Measurements from ENCODE around the gene ADAMTSL3.

DNA sequence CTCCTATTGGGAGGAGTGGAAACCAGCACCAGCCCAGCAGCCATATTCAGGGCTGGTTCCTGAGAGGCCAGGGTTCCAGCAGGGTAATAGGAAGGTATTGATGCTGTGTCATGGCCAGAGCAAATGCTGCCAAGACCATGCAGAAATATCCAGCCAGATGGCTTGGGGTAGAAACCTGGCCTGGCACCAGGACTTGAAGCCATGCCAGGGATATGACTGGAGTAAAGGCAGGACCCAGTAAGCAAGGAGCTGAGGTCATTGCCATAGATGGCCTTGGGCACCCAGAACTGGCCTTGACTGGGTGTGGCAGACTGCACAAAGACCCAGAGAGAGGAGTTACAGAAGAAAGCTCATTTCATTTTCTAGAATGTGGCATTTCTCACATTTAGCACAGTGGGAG lies 324.1 kb downstream of the ADAMTSL3 start:
- TF ChIP-seq, protein P1, sequence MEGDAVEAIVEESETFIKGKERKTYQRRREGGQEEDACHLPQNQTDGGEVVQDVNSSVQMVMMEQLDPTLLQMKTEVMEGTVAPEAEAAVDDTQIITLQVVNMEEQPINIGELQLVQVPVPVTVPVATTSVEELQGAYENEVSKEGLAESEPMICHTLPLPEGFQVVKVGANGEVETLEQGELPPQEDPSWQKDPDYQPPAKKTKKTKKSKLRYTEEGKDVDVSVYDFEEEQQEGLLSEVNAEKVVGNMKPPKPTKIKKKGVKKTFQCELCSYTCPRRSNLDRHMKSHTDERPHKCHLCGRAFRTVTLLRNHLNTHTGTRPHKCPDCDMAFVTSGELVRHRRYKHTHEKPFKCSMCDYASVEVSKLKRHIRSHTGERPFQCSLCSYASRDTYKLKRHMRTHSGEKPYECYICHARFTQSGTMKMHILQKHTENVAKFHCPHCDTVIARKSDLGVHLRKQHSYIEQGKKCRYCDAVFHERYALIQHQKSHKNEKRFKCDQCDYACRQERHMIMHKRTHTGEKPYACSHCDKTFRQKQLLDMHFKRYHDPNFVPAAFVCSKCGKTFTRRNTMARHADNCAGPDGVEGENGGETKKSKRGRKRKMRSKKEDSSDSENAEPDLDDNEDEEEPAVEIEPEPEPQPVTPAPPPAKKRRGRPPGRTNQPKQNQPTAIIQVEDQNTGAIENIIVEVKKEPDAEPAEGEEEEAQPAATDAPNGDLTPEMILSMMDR (IDR thresholded peaks at IDR 0.05), result no peak
- TF ChIP-seq POLR2A (IDR thresholded peaks at IDR 0.05) (no peak), EP300 (IDR thresholded peaks at IDR 0.05) (no peak), POLR2AphosphoS5 (IDR thresholded peaks at IDR 0.05) (no peak)

Data from suprapubic skin (tissue), 4 donors.